ENCODE data around the gene RPS6KA3.
"Not testable (repeated sequence)": the region's sequence is repeated elsewhere in the genome, so short reads cannot be mapped to it uniquely, and the experiment has no call there.

Gene RPS6KA3

DNA sequence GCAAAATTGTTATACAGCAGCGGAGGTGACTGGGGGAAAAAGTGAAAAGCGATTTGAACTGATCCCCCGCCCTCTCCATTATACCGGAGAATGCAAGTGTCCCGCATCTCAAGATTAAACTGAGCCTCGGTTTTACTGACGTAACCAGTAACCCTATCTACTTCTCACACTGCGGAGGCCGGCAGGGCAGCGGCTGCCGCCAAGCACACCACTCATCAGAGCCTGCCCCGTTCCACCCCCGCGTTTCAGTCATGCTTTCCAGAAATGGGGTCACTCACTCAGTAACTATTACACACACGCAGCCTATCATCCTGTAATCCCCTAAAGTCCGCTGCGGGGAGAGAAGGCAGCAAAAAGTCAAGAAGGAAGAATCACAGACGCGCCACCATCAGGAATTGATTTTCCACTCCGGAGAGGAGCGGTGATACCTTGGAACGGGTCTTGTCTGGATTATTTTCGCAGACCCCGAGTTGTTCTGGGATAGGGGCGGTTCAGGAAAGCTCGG is 1.4 kb downstream of the RPS6KA3 start:
- peak; percentile 12 to 73 (median 63) for DNase-seq

DNA sequence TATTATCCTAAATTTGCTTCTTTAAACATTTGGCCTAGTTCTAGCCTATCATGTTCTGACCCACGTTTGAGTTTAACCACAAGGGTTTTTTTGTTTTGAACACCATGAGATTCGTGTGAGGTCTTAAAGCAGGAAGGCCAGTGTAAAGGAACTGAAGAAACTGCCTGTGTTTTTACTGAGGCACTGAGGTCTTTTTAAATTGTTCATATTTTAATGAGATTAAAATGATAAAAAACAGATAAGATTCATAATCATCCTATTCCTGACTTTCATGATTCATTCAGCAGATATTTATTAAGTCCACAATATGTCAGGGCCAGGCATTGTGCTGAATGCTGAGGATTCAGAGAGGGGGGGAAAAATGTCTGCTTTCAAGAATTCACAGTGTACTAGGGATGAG is 3.2 kb downstream of the RPS6KA3 start:
- no peak for DNase-seq

DNA sequence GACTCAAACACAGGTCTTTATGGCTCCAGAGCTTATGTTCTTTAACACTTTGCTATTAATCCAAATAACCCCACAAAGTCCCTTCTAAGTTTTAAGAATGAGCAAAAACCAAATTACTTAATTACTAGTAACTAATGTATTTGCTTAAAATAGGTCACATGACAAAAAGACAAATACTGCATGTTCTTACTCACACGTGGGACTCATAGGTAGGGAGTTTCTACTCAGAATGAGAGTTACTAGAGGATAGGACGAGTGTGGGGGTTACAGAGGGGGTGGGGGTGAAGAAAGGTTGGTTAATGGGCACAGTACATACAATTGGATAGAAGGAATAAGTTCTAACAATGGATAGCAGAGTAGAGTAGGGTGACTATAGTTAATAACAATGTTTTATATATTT is 5.8 kb downstream of the RPS6KA3 start:
- DNase-seq = no peak

DNA sequence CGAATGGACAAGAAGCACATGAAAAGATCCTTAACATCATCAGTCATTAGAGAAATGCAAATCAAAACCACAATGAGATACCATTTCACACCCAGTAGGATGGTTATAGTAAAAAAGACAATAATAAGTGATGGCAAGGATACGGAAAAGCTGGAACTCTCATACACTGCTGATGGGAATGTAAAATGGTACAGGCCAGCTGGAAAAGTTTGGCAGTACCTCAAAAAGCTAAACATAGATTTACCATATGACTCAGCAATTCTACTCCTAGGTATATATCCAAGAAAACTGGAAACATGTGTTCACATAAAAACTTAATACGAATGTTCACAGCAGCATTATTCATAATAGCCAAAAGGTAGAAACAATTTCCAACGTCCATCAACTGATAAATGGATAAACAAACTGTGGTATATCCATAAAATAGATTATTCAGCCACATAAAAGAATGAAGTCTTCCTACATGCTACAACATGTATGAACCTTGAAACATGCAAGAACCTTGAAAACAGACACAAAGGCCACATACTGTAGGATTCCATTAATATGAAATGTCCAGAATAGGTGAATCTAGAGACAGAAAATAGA is 11.9 kb downstream of the RPS6KA3 start:
- no peak for DNase-seq

DNA sequence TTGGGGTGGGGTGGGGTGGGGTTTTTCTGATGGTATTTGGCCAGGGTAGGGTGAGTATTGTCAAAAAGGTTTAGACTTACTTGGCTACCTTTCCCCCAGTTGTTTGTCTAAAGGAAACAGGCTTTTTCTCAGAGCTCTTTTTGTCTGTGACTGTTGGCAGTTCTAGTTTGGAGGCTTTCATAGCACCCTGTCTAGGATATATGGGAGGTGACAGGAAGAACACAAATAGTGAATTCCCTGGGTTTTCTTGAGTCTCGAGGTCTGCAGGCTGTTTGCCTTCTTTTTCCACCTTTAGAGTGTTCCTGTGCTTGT is 13.5 kb downstream of the RPS6KA3 start:
- no peak for DNase-seq

DNA sequence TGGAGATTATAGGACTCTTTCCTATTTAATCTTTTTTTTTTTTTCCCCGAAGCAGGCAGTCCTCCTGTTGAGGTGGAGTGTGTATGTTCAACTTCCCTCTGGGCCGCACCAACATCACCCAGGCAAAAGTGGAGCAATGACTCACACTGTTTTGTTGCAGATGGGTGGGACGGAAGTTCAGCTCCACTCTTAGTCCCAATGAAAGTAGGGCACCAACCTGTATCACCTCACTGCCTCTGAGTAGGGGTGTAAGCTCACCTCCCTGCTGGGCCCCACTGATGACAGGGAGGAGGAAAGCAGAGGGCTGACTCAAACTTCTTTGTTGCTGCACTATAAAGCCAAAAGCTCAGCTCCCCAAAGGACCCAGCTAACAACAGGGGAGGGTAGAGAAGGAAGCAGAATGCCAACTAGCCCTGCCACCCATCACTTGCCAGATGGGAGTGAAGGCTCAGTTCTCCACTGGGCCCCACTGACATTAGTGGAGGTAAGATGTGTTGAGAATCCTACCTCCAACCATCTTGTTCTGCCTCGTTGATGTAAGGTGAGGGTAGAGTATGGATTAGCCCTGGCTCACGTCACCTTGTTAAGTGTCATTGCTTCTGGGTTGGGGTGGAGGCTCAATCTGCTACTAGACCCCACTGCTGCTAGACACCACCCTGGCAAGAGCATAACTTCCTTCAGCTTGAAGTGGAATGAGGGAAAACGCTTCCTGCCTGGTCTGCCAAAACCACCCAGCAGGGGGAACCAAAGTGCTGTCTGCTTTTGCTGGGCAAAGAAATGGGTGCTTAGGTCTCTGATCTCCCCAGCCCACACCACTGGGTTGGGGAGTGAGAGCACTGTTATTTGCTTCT is 14.1 kb downstream of the RPS6KA3 start:
- DNase-seq = peak; percentile 19 to 35 (median 28)

DNA sequence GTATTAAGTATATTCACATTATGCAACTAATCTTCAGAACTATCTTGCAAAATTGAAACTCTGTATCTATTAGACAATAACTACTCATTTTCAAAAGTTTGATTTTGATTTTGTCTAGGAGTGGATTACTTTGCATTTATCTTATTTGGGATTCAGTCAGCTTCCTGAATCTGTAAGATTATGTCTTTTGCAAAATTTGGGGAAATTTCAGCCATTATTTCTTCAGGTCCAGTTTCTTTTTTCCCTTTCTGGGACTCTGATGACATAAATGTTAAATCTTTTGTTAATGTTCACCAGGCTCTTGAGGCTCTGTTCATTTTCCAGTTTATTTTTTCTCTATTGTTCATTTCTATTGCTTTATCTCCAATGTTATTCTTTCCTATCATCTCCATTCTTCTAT is 15.0 kb downstream of the RPS6KA3 start:
- no peak for DNase-seq

DNA sequence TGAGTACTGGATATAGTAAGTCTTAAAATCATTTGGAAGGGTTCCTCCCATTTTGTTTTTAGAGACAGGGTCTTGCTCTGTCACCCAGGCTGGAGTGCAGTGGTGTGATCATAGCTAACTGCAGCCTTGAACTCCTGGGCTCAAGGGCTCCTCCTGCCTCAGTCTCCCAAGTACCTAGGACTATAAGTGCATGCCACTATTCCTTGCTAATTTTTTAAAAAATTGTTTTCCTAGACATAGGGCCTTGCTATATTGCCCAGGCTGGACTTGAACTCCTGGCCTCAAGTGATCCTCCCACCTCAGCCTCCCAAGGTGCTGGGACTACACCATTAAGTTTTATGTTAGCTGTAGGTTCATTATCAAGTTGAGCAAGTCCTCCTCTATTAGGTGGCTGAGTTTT is 16.6 kb downstream of the RPS6KA3 start:
- DNase-seq = not testable (repeated sequence)

DNA sequence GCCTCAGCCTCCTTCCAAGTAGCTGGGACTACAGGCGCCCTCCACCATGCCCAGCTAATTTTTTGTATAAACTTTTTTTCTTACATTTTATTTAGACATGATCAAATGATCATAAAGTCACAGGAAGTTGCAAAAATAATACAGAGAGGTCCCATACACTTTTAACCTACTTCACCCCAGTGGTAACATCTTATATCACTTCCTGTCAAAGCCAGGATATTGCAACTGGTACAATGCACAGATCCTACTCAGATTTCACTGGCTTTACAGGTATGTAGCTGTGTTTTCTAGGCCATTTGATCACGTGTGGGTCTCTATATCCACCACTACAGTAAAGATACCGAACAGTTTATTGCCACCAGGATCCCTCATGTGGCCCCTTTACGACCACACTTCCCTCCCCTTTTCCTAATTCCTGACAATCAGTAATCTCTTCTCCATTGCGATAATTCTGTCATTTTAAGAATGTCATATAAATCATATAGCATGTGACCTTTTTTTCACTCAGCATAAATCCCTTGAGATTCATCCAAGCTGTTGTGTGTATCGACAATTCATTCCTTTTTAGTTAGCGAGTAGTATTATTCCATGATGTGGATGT is 18.0 kb downstream of the RPS6KA3 start:
- DNase-seq = no peak

DNA sequence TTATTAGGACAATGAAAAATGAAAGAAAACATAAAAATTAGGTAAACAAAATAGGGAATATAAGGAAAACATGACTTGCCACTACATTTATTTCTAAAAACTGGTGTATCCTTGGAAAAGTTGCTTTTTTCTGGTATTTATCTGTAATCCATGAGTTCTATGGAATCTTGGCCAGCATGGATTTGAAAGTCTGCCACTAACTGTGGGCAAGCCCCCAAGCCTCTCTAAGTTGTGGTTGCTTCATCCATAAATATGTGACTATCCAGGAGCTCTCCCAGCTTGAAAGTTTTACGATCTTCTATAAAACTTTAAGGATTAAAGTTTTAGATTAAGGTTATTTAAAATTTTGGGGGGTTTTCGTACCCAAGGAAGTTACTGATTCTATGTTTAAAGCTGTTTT is 21.8 kb downstream of the RPS6KA3 start:
- DNase-seq = no peak

DNA sequence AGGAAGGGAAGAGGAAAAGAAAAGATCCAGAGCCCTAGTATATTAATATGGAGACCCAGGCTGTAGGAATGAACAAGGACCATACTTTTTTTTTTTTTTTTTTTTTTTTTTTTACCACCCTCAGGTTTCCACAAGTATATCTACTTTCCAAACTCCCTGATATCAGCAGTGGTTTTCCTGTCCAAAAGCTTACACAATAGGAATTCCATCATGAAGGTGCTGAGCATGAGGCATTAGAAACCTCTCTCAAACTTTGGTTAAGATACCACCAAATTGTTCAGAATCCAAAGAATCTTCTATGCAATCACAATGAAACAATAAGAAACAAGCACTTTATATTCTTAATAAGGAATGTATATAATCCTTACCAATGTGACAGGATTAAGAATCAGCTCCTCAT is 26.5 kb downstream of the RPS6KA3 start:
- no peak for DNase-seq

DNA sequence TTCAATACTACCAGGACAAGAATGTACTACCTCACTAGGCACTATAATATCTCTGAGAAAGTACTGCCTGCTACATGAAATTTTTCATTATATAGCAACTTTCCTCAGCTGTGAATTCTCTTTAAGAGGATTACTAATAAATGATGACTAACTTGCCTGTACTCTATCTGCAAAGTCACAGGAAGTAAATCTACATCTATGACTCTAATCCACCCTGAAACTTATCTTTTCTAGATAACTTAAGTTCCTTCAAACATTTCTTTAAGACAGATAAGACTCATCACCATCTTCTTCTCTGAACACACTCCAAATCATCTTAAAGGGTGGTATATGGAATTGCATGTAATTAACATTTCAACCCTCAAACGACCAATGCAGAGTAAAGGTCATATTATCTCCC is 28.8 kb downstream of the RPS6KA3 start:
- DNase-seq = no peak

DNA sequence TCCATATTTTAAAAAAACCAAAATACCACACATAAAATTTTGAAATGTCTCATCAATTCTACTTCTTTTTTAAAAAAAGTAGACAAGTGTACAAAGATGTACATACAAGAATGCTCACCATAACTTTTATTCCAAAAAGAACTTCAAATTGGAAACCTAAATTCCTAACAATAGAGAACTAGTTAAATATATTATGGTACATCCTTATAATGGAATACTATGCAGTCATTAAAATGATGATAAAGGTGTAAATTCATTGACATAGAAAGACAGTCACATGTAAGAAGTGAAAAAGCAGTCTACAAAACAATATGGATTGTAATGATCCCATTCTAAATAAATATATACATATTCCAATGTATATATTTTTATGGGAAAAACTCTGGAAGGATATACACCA is 31.0 kb downstream of the RPS6KA3 start:
- DNase-seq = no peak

DNA sequence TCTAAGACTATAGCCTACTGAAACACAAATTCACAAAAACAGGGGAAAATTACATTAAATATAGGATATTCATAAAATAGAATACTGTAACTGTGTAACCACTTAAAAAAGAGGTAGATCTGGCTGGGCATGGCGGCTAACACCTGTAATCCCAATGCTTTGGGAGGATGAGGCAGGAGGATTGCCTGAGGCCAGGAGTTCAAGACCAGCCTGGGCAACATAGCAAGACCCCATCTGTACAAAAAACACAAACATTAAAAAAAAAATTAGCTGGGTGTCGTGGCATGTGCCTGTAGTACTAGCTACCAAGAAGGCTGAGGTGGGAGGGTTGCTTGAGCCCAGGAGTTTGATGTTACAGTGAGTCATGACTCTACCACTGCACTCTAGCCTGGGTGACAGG is 33.4 kb downstream of the RPS6KA3 start:
- DNase-seq = no peak

DNA sequence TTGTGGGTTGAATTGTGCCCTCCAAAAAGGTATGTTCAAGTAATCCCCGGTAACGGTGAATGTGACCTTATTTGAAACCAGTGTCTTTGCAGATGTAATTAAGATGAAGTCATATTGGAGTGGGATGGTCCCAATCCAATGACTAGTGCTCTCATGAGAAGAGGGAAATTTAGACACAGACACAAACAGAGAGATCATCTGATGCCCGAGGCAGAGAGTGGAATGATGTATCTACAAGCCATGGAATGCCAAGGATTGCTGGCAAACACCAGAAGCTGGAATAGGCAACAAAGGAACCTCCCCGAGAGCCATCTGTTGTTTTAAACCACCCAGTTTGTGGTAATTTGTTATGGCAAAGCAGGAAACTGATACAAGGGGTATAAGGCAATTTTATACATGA is 35.1 kb downstream of the RPS6KA3 start:
- no peak for DNase-seq

DNA sequence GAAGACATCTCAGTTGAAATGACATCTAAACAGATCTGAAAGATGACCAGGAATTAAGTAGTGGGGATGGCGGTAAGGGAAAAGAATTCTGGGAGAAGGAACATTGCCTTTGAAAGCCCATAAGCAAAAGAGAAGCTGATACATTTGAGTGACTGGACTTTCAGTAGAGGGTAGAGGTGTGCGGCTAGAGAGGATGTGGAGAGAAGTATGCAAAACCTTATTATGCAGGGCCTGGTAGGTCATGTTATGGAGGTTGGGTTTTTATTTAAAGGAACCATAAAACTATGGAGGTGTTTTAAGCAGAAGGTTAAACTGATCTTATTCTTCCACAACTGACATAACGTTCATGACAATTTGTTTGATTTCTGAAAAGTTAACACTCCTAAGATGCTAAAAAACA is 36.3 kb downstream of the RPS6KA3 start:
- no peak for DNase-seq

DNA sequence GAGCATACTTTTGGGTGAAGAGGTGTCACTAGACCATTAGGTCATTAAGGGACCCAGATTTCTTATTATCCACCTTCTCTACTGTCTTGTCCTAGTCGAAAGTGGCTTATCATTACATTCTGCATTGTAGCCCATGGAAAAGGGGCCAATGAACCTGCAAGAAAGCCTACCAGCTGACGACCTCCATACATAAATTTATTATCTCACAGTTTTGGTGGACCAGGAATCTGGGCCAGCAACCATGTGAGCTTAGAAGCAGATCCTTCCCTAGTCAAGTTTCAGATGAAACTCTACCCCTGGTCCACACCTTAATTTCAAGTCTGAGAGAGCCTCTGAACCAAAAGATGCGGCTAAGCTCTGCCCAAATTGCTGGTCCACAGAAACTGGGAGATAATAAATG is 37.6 kb downstream of the RPS6KA3 start:
- no peak for DNase-seq

DNA sequence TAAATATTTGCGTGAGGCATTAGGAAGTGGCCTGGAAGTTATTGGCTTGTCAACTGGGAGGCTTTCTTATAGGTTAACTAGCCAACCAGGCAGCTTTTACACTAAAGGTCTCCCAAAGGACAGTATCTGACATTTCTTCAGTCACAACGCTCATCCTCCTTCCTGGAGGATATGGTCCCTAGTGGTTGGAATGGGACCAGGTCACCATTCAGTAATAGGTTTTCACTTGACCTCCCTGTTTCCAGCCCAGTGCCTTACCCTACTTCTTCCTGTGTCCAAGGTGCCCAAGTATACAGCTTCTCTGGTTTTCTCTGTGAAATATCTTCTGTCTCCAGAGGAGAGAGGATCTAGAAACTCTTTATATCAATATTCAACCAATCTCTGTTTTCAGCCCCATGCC is 38.5 kb downstream of the RPS6KA3 start:
- DNase-seq = no peak

DNA sequence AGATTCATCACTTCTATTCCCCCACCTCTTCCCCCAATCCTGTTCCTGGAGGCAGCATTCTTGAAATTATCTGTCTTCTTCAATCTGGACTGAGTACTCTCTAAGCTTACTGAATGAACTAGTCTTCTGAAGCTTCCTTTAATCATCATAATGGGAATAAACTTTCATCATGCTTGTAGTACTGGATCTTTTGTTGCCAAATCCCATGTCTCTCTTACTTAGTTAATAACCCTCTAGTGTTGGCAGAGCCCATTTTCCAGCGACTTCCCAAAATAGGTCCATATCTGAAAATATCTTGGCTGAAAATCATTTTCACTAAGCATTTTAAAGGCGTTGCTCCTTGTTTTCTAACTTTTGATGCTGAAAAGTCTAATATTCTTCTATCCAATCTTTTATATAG is 39.6 kb downstream of the RPS6KA3 start:
- no peak for DNase-seq

DNA sequence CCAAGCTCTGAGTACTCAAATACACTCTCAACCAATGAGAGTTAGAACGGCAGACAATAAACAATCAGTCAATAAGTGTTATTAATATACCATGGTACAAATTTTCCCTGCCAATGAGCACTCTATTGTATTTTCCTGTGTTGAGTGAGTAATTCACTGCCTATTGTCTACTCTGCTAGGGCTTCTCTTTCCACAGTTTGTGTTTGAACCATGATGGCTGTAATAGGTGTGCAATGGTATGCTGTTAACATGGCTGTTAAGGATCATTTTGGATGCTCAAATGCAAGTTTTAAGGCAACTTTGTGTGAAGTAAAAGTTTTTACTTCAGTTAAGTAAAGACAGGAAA is 41.2 kb downstream of the RPS6KA3 start:
- peak in 1 of 3 experiments; percentile 6 for DNase-seq

DNA sequence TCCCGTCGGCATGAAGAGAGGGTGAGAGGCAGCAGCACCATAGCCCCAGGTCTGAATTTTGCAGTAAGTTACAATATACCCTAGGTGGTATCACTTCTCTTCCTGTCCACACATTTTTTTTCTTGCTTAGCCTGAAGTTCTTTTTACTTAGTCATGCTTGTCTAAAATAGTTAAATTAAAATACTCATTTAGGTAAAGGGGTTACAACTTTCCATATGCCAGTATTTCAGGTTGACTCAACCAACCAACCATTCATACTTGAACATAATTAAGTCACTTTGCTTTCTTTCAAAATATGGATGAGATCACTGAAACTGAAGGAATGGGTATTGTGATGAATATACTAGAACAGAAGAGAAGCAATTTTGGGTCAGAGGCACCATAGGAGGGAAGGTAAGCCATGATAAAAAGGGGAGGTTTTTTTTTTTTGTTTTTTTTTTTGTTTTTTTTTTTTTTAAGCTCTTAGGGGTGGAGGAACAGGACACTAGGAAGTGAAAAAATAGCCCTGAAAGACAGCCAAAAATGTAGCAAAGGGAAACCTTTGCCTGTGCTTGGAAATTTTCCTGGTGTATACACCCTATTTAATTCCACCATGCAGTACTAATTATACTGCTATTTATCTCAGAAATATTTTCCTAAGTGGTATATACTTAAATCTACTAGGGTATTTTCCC is 41.8 kb downstream of the RPS6KA3 start:
- DNase-seq = no peak

DNA sequence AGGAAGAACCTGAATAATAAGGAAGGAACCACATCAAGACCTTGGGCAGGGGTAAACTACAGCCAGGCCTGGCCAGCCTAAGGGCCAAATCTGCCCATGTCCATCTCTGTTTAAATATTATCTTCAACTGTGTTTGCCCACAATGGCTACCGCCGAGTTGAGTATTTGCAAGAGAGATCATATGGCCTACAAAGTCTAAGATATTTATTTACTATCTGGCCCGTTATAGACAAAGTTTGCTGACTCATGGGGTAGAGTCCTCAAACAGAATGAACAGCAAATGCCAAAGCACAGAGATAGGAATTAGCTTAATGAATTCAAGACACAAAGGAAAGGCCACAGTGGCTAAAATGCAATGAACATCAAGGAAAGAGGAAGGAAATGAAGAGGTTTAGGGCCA is 44.8 kb downstream of the RPS6KA3 start:
- no peak for DNase-seq

DNA sequence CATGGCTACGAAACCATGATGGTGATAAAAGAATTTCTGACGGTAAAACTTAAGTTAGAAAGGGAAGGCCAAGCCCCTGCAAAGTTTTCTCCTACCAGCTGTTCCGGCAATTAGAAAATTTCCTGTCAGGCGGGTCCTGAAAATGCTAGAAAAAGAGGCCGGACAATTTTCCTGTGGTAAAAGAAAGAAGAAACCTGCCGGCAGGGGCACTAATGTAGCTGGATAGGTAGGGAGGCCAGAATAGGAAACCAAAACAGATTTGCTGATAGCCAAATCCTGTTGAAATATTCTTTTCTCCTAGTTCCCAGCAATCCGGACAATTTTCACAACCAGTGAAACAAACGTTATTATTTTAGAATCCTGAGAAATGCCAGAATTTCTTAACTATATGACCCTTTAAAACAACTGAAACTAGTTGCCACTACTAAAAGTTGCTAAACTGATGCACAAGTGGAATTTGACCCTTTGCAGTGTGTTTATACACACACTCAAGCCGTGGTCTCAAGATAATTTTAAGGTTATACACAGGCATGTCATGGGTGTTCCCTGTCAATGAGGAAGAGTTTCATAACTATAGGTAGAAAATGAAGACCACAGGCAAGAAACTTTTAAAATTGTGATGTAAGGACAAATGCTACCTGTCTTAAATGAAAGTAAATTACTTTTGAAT is 47.7 kb downstream of the RPS6KA3 start:
- DNase-seq = no peak
